HG03457 (cell line): Measurements from ENCODE around the gene PICK1.

ENCODE experiments used
- ATAC-seq: cut with Tn5 transposase; IDR thresholded peaks from one replicate; pipeline ENCODE4 v1.9.1; 2021; ENCODE audit warnings: moderate number of reproducible peaks; ENCODE audit not compliant: unreplicated experiment

The PICK1 gene

GRCh38 chr22:38056969-38057891 is at the start of gene PICK1:
Gene PICK1 (plus strand): TSS chr22:38057404. CDS start chr22:38057810, 406 bp downstream.
- ATAC-seq = no peak

- ATAC-seq = no peak
Observed at GRCh38 chr22:38009000-38009806, 48.0 kb upstream of the PICK1 start.

DNA sequence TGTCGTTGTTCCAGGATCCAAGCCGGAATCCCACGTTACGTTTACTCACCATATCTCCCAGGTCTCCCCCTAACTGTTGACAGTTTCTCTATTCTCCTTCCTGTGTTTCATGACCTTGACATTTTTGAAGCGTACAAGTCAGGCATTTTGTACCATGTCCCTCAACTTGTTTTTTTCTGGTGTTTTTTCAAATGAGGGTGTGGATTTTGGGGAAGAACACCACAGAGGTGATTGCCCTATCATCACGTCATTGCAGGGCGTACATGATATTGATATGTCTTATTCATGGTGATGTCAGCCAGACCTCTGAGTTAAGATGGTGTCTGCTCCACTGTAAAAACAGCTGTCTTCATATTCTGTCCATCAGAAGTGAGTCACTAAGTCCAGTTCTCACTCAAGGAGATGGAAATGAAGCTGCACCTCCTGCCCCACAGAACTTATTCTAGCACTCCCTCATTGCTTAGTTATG is 44.6 kb upstream of the PICK1 start:
- no peak for ATAC-seq

DNA sequence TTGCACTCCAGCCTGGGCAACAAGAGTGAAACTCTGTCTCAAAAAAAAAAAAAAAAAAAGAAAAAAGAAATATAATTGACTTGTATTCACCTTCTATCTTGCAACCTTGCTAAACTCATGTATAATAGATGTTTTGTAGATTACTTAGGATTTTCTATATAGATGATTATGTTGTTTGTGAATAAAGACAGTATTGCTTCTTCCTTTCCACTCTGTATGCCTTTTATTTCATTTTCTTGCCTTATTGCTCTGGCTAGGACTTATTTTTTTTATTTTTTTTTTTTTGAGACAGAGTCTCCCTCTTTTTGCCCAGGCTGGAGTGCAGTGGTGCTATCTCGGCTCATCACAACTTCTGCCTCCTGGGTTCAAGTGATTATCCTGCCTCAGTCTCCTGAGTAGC is 43.1 kb upstream of the PICK1 start:
- no peak for ATAC-seq

DNA sequence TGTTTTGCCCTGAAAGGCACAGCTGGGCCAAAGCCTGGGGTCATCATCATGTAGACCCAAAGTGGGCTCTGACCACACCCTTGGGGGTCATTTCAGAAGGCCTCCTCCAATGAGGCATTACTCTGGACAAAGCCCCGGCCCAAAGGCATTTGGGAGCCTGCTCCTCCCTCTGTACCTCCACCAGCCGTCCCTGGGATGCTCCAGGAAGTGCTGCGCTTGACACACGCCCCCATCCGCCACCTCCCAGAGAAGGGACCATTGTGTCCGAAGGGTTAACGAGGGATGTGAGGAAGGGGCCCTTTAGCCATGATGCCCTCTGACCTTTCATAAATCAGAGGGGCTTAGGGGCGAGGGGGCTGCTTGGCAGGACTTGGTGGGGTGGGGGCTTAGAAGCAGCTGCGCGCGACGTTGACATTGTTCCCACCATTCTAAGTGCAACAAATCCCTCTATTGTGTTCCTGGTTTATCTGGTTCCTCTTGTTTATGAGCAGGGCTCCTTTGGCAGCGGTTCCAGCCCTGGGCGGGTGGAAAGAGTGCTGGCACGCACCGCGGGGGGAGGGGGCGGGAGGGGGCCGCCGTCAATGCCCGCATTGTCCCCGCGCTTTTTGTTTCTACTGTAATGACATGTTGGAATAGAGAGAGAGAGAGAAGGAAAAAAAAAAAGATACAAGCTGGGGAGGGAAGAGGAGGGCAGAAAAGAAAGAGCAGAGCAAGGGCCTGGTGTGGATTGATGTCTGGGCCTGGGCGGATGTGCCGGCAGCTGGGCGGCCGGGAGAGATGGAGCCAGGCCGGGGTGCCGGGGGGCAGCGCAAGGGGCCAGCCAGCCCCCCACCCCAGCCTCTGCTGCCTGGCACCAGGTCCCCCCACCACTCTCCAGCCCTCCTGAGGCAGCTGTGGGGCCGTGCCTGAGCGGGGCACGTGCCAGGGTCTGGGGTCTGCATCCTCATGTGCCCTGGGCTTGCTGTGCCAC is 40.7 kb upstream of the PICK1 start:
- ATAC-seq = no peak

- ATAC-seq = no peak
Observed at GRCh38 chr22:38017272-38017920, 39.8 kb upstream of the PICK1 start.

GRCh38 chr22:38017939-38018885 is 39.0 kb upstream of the PICK1 start:
- ATAC-seq = no peak

DNA sequence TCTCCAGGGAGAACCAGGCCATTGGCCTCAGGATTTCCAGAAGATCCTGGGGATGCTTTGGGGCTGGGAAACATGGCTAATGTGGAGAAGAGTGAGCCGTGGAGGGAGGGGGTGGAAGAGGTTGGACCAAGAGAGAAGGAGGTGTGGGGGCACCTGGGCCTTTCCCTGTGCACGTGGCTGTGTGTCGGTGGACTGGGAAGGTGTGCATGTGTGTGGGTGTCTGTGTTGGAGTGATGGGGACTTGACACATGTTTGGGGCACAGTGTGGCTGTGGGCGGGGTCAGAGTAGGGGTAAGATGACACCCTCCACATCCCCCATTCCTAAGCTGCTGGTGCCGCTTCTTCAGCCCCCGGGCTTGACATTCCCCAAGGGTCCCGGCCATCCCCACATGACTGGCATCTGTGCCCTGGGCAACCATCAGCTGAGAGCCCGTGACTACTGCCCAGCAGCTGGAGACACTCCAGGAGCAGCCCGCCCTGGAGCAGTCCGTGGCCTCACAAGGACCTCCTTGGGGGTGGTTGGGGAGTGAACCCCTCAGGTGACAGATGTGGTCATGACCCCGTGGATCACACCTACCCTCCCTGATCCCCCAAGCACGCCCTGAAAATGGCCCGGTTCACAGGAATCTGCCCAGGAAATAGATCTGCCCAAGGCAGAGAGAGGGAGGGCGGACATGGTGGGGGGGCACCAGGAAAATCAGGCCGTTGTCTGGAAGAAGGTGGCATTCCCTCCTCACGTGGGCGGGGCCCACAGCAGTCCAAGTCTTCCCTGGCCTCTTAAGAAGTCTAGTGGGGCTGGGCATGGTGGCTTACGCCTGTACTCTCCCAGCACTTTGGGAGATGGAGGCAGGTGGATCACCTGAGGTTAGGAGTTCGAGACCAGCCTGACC is 38.0 kb upstream of the PICK1 start:
- ATAC-seq = no peak

- no peak for ATAC-seq
Observed at GRCh38 chr22:38021206-38021605, 36.0 kb upstream of the PICK1 start.

DNA sequence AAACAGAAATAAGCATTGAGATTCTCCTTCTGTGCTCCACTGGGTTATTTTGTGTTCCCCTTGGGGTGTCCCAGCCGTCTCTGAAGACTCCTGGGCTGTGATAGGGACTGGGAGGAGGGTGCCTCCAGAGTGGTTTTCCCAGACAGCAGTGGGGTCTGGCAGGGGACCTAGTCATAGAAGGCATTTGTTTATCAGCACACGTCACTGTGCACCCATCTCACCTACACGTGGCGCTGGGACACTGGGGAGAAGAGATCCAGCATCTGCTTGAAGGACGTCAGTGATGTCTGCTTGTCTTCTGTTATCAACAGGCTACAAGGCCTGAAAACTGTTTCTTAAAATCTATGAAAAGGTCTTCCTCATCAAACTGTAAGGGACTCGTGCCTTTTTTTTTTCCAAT is 34.2 kb upstream of the PICK1 start:
- no peak for ATAC-seq

DNA sequence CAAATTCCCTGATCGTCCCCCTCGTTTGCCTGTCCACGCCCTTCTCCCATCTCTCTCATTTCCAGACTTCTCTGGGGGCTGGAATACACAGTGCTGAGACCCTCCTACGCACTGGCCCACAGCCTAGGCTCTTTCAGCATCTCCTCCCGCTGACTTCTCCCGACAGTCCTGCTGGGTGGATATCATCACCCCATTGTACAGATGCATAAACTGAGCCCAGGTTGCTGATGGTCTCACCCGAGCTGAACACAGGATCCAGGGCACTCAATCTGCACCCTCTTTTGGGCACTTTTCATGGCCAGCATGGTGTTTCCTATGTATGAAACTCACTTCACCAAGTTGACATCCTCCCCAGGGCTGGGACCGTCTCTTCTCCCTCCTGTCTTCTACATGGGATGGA is 31.7 kb upstream of the PICK1 start:
- no peak for ATAC-seq

DNA sequence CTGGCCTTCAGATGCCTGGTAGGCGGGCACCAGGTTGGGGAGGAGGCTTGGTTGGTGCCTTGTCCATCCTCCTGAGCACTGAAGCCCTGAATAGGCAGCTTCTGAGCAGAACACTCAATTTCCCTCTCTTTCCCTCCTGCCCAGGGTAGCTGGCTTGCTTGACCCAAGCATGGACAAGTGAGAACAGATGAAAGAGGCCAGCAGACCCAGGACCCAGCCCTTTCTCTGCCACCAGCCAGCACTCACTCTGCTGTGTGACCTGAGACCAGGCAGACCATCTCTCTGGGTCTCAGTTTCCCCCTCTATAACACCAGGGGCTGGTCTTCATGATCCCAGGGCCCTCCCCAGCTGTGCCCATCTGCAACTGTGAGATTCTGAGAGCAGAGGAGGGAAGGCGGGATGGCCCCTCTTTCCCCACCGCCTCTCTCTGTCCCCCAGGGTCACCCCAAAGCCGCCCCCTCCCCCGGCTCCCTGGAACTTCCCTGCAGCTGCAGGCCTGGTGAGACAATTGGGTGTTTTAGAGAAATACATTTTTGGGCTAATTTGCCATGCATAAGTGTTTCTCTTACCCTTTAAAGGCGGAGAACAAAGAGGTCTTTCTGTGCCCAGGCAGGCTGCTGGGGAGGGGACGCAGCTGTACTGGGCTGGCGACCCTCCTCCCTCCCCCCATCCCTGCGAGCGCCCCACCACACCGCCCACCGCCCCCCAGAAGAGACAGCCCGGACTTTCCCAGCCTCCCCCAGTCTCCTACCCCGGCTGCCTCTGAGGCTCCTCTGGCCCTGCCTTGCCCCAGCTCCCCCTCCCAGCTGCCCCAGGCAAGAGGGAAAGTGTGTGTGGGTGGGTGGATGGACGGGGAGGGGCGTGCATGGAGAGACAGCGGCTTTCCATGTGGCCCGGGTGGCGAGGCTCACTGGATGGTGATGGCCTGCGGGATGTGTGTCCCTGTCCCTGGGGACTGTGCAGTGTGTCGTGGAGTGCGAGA is 30.8 kb upstream of the PICK1 start:
- no peak for ATAC-seq

DNA sequence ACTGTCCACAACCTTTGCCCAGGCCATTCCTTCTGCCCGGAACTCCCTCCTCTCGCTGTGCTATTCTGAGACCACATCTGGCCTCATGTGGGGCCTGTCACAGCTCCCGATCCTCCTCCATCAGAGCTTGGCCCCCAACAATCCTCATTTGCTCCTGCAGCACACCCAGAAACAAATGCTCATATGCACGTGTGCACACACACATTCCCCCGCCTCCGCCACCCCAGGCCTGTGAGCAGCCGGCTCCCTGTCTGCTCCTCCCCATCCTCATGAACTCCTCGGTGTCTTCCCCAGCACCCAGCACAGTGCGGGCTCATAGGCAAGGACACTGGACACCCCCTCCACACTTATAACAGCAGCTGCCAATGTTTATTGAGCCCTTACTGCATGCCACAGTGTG is 29.7 kb upstream of the PICK1 start:
- no peak for ATAC-seq

GRCh38 chr22:38028344-38029130 is 28.7 kb upstream of the PICK1 start:
- no peak for ATAC-seq

GRCh38 chr22:38029370-38029769 is 27.8 kb upstream of the PICK1 start:
- ATAC-seq = no peak

DNA sequence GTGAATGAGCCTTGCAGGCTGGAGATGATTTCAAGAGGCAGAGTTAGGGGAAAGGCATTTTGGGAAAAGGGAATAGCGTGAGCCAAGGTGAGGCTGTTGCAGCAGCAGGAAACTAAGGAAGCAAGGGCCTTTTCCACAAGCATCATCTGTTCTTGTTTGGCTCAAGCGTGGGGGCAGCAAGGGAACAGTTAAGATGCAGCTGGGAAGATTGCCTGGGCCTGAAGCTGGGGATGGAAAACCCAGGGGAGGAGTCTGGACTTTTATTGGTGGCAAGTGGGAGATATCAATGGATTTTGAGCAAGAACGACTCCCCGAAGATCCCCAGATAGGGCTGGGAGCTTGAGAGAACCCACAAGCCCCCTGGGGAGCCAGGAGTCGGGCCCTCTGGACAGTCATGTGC is 27.3 kb upstream of the PICK1 start:
- ATAC-seq = no peak
